Heart left ventricle (tissue), 16 donors: ENCODE measurements around the gene MYO7B. TPM values are rescaled to one million over a fixed set of nuclear protein-coding genes. Genes with fewer than 3 reads are reported as not detected.

ENCODE experiments used
- ATAC-seq, 4 donors: fragments of 200-7000 bp; cut with Tn5 transposase; one replicate each; pipeline ENCODE4 v1.9.1; 2020 to 2022; ENCODE audit warnings: moderate library complexity in 4 of 4, mild to moderate bottlenecking in 3 of 4, moderate number of reproducible peaks in 1 of 4
- DNase-seq, 5 donors: peaks; one replicate each; pipeline ENCODE4 v3.0.0-alpha.2; 2020
- H3K27ac ChIP-seq, 12 donors: fragments of 200-600 bp; sonication (generic) in 4 of 12; one replicate each; pipeline versions ENCODE4 v1.5.0 to v1.8.0; 2016 to 2022; ENCODE audit warnings: mild to moderate bottlenecking in 2 of 12
- H3K27me3 ChIP-seq, 9 donors: fragments of 200-600 bp; sonication (generic) in 2 of 9; one replicate each; pipeline versions ENCODE4 v1.5.1 to v1.8.0; 2016 to 2022; ENCODE audit warnings: mild to moderate bottlenecking in 3 of 9
- H3K36me3 ChIP-seq, 9 donors: fragments of 200-600 bp; sonication (generic) in 2 of 9; one replicate each; pipeline versions ENCODE4 v1.5.0 to v1.8.0; 2018 to 2022; ENCODE audit warnings: mild to moderate bottlenecking in 2 of 9
- H3K4me1 ChIP-seq, 12 donors: fragments of 200-600 bp; sonication (generic) in 4 of 12; one replicate each; pipeline versions ENCODE4 v1.5.0 to v1.8.0; 2016 to 2022; ENCODE audit warnings: mild to moderate bottlenecking in 3 of 12
- H3K4me3 ChIP-seq, 12 donors: fragments of 200-600 bp; sonication (generic) in 4 of 12; one replicate each; pipeline versions ENCODE4 v1.5.0 to v1.8.0; 2017 to 2022; ENCODE audit warnings: mild to moderate bottlenecking in 9 of 12, moderate library complexity in 4 of 12
- H3K9me3 ChIP-seq, 12 donors: fragments of 200-600 bp; sonication (generic) in 4 of 12; one replicate each; pipeline versions ENCODE4 v1.5.0 to v1.8.0; 2016 to 2022; ENCODE audit warnings: mild to moderate bottlenecking in 1 of 12
- POLR2A ChIP-seq, 2 donors: fragments of 450-650 bp; IDR thresholded peaks; one replicate each; pipeline ENCODE4 v1.6.1; 2017; ENCODE audit warnings: antibody characterized with exemption in 2 of 2, mild to moderate bottlenecking in 2 of 2, moderate library complexity in 2 of 2
- WGBS, 4 donors: extraction: QIAGEN DNeasy Blood & Tissue Kit in 2 of 4; methylation state at CpG; one replicate each; pipeline versions ENCODE4 v1.1.5 to v1.1.7; 2013 to 2018; 5-methylcytosine and 5-hydroxymethylcytosine counted together
- intact Hi-C, 10 donors: fragments of 100-400 bp; cut with DNase I; formaldehyde crosslinking; loops; one replicate each; pipeline versions ENCODE4 v1.11.1 to v1.14.2; 2022
- polyA plus RNA-seq, 2 donors: library from polyadenylated mRNA; stranded (reverse); fragments of 200-250 nt; gene quantifications; one replicate each; pipeline ENCODE4 v1.2.3, GENCODE V29; 2013
- total RNA-seq, 9 donors: library from RNA; depleted of rRNA in 2 of 9; stranded (reverse); fragments of >200 nt in 2 of 9; fragmentation: NEBNext Ultra II Directional in 3 of 9; extraction: Animal tissue kit (Norgen Biotek cat#: 25700) in 3 of 9; gene quantifications; one replicate each; pipeline versions ENCODE4 v1.1.0 to v1.2.4, GENCODE V29; 2016 to 2023
- TF ChIP-seq, protein P1 (sequence below), 12 donors: fragments of 200-600 bp; sonication (generic) in 4 of 12; IDR thresholded peaks; one replicate each; pipeline versions ENCODE4 v1.5.0 to v1.8.0; 2018 to 2022; ENCODE audit warnings: antibody characterized with exemption in 12 of 12, mild to moderate bottlenecking in 5 of 12
- donor health status: ischemic (EF 13 %, LVEDD 7.1; RV severe dilation, severe dysfunction).
- donor health status: healthy with polysubstance abuse.
- donor health status: DM: no; HTN: yes; CAD: no.
- donor health status: DM: no; HTN: no; CAD: no.
- donor health status: ischemic (EF 25% LVEDD 6.9; RV normal size, moderate dysfunction).
- donor health status: ischemic (EF 25% LVEDD 5.7; RV mildly dilated, moderate dysfunction).
- donor health status: healthy.
- donor health status: DM: yes; HTN: yes; CAD: no.
- donor health status: ischemic (EF 35%, LVEDD 5.7; RV mildly dilated, moderate dysfunction).
- donor health status: nonischemic (EF 11% LVEDD 7.7; RV severe dilation, severe dysfunction).
- donor health status: DM: yes; HTN: yes; CAD: no.
- donor health status: PGD.
- donor health status: ischemic (EF 29% LVEDD 5.4; RV normal size, mild dysfunction).
- donor health status: nonischemic (EF 23%, LVEDD 6.1; RV moderate dilation, normal function).

MYO7B gene
- total and polyA plus RNA-seq, 11 donors = 0.20 to 2.1 (median 0.90) TPM

DNA sequence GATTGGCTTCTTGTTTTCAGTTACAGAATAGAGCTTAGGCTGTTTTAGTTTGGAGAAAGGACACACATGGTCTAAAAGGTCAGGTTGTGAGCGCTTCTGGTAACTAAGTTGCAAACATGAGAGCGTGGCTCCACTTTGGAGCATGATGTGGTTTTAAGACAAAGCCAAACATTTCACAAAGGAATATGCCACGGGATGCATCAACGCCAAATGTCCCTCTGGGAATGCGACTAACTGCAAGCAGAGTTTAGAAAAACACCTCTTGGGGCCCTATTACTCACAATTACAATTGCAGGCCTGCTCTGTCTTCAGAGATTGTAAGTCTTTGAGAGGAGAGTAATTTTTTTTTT lies 25.4 kb downstream of the MYO7B start:
- DNase-seq (no peak), ATAC-seq (no peak)
- H3K9me3 ChIP-seq = peaks cover 0 to 18% (median 0%) of the 10 kb centered on the region in 12 donors
- intact Hi-C loops = no loop called here
- TF ChIP-seq, protein P1, sequence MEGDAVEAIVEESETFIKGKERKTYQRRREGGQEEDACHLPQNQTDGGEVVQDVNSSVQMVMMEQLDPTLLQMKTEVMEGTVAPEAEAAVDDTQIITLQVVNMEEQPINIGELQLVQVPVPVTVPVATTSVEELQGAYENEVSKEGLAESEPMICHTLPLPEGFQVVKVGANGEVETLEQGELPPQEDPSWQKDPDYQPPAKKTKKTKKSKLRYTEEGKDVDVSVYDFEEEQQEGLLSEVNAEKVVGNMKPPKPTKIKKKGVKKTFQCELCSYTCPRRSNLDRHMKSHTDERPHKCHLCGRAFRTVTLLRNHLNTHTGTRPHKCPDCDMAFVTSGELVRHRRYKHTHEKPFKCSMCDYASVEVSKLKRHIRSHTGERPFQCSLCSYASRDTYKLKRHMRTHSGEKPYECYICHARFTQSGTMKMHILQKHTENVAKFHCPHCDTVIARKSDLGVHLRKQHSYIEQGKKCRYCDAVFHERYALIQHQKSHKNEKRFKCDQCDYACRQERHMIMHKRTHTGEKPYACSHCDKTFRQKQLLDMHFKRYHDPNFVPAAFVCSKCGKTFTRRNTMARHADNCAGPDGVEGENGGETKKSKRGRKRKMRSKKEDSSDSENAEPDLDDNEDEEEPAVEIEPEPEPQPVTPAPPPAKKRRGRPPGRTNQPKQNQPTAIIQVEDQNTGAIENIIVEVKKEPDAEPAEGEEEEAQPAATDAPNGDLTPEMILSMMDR (IDR thresholded peaks at IDR 0.05) = no peak
- no peak for TF ChIP-seq POLR2A (IDR thresholded peaks at IDR 0.05)
- H3K27me3 ChIP-seq = no peaks in the 10 kb centered on the region
- no peaks in the 10 kb centered on the region for H3K36me3 ChIP-seq
- no peak overlapping the region for H3K27ac ChIP-seq
- H3K4me1 ChIP-seq = peaks cover 0 to 10% (median 0%) of the 10 kb centered on the region in 12 donors
- WGBS, 4 donors = 84 to 93% (median 88%) methylated on average over 5 of the region's 5 CpGs
- no peak overlapping the region for H3K4me3 ChIP-seq

DNA sequence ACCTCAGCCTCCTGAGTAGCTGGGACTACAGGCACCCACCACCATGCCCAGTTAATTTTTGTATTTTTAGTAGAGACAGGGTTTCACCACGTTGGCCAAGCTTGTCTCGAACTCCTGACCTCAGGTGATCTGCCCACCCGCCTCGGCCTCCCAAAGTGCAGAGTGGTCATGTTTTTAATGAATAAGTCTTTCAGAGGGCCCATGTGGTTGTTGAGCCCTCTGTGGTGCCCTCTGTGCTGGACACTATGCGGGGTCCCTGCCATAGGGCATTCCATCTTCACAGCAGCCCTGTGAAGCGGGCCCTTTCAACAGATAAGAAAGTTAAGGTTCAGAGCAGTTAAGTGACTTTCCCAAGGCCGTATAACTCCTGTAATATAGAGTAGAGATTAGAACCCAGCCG lies 25.9 kb downstream of the MYO7B start:
- TF ChIP-seq, protein P1 (IDR thresholded peaks at IDR 0.05) = no peak
- TF ChIP-seq POLR2A (IDR thresholded peaks at IDR 0.05) = no peak
- H3K27ac ChIP-seq = no peak overlapping the region
- DNase-seq (no peak), ATAC-seq (no peak)
- WGBS, 4 donors = 87 to 95% (median 92%) methylated on average over 8 of the region's 8 CpGs
- H3K4me1 ChIP-seq = peaks cover 0 to 10% (median 0%) of the 10 kb centered on the region in 12 donors
- no peak overlapping the region for H3K4me3 ChIP-seq
- intact Hi-C loops = no loop called here
- no peaks in the 10 kb centered on the region for H3K36me3 ChIP-seq
- H3K27me3 ChIP-seq = no peaks in the 10 kb centered on the region
- peaks cover 0 to 13% (median 0%) of the 10 kb centered on the region in 12 donors for H3K9me3 ChIP-seq

DNA sequence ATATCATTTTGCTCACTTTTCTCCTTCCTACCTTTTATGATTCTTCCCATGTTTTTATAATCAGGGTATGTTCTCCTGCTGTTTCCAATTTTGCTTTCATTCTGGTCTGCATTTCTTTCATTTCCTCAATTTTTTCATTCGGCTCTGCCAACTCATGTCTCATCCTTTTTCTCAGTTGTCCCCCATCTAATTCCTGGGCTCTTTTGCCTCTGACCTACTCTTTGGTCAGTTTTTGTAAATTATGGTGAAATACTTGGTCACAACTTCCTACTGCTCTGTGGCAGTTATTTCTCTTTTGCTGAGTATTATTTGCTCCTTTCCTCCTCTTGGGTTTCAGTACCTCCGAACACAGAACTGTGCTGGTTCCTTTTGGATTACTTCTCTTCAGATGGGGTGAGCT lies 27.5 kb downstream of the MYO7B start:
- no peak overlapping the region for H3K4me3 ChIP-seq
- DNase-seq = no peak
- peak overlapping the region in 1 of 12 donors; percentile 67 for H3K27ac ChIP-seq
- 89 to 91% (median 90%) methylated on average over 2 of the region's 2 CpGs for WGBS, 4 donors
- H3K9me3 ChIP-seq = peaks cover 0 to 5% (median 0%) of the 10 kb centered on the region in 12 donors
- peaks cover 0 to 10% (median 0%) of the 10 kb centered on the region in 12 donors for H3K4me1 ChIP-seq
- intact Hi-C loops = no loop called here
- ATAC-seq = no peak
- TF ChIP-seq, protein P1 (IDR thresholded peaks at IDR 0.05) = no peak
- no peak for TF ChIP-seq POLR2A (IDR thresholded peaks at IDR 0.05)
- H3K36me3 ChIP-seq = no peaks in the 10 kb centered on the region
- no peaks in the 10 kb centered on the region for H3K27me3 ChIP-seq

DNA sequence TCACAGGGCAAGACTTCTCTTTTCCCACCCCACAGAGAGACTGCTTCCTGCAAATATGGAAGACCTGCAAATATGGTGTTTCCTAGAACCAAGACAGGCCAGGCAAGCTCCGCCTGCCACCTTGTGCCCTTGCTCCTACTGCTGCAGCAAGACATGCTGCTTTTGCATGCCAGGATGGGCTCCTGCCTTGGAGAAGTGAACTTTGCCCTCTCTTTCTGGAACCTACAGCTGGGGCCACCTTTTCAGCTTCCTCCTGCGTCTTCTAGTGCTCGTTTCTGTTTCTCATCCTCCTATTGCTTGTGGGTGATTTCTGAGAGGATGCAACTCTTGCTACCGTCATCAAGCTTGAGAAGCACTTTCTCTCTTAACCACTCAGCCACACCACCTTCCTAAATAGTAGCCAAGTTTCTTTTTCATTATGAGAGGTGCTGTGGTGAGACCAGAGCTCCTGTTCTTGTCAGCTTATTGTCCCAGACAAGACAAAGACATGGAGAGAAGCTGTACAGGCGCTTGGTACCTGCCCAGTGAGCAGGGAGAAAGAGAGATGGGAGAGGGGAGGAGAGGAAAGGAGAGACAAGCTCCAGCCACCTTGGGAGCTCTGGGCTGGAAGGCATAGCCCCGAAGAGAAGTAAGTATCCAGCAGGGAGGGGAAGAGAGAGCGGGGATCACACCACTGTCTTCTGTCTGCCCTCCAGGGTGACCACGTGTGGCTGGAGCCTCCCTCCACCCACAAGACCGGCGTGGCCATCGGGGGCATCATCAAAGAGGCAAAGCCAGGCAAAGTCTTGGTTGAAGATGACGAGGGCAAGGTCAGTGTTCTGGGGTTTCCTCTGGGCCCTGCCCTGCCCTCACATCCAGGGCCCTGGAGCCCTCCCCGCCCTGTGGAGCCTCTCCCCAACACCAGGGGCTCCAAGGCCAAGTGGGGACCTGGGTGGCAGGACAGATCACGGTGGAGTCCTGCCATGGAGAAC lies 28.3 kb downstream of the MYO7B start:
- Histone ChIP-seq H3K9me3 (peaks cover 0 to 5% (median 0%) of the 10 kb centered on the region in 12 donors), H3K27me3 (no peaks in the 10 kb centered on the region), H3K27ac (peak overlapping the region in 1 of 12 donors; percentile 67), H3K4me1 (peaks cover 0 to 15% (median 5%) of the 10 kb centered on the region in 12 donors), H3K36me3 (no peaks in the 10 kb centered on the region), H3K4me3 (no peak overlapping the region)
- intact Hi-C loops = no loop called here
- no peak for TF ChIP-seq POLR2A (IDR thresholded peaks at IDR 0.05)
- TF ChIP-seq, protein P1 (IDR thresholded peaks at IDR 0.05) = no peak
- 84 to 94% (median 87%) methylated on average over 11 to 14 of the region's 14 CpGs for WGBS, 4 donors
- ATAC-seq (no peak), DNase-seq (no peak)
